GM19035 (cell line): ENCODE data around the gene LPA.

Experiments used
- ATAC-seq: cut with Tn5 transposase; IDR thresholded peaks from one replicate; pipeline ENCODE4 v1.9.1; 2021; ENCODE audit not compliant: unreplicated experiment

LPA gene

DNA sequence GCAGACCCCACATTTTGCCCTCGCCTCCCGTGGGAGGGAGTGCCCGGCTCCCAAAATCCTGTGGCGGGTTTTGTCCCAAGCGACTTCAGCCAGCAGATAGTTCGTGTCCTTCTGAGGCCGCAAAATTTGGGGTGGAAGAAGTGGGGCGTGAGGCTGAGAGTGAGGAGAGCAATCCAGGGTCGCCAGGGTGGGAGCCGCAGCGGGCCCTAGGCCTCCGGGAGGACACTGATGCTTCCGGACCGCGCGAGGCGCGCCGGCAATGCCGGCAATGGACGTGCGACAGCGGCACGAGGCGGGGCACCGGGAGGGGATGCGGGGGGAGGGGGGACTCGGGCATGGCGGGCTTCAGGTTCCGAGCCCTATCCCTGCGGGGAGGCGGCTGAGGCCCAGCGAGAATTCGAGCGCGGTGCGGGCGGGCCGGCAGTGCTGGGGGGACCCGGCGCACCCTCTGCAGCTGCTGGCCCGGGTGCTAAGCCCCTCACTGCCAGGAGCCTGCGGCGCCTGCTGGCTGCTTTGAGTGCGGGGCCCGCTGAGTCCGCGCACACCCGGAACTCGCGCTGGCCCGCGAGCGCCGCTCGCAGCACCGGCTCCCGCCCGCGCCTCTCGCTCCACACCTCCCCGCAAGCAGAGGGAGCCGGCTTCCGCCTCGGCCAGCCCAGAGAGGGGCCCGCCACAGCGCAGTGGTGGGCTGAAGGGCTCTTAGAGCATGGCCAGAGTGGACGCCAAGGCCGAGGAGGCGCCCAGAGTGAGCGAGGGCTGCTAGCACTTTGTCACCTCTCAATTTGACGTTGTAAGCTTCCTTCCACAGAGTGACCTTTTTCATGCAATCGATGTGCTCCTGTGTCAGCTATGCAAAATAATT is 143.8 kb downstream of the LPA start:
- ATAC-seq: peak; percentile 75

GRCh38 chr6:160519603-160520042 is 144.5 kb downstream of the LPA start:
- ATAC-seq: peak; percentile 87

DNA sequence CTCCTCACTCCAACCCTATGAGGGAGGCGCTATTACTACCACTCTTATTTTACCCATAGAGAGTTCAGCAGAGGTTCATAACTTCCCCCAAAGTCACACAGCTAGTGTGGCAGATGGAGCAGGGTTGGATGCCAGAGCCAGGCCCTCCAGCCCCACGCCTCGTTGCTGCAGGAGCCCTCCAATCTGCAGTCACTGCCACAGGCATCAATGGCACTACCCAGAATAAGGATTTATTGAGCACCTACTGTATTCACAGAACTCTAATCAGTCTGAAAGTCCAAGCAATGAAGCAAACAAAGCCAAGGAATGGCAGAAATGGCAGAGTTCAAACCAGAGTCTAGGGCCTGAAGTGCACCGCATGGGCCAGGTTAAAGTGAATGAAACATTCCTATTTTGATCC is 144.9 kb downstream of the LPA start:
- no peak for ATAC-seq

DNA sequence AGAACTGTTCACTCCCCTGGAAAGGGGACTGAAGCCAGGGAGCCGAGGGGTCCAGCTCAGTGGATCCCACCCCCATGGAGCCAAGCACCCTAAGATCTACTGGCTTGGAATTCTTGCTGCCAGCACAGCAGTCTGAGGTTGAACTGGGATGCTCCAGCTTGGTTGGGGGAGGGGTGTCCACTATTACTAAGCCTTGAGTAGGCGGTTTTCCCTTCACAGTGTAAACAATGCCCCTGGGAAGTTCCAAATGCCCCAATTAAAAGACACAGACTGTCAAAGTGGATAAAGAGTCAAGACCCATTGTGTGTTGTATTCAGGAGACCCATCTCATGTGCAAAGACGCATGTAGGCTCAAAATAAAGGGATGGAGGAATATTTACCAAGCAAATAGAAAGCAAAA is 150.2 kb downstream of the LPA start:
- no peak for ATAC-seq

DNA sequence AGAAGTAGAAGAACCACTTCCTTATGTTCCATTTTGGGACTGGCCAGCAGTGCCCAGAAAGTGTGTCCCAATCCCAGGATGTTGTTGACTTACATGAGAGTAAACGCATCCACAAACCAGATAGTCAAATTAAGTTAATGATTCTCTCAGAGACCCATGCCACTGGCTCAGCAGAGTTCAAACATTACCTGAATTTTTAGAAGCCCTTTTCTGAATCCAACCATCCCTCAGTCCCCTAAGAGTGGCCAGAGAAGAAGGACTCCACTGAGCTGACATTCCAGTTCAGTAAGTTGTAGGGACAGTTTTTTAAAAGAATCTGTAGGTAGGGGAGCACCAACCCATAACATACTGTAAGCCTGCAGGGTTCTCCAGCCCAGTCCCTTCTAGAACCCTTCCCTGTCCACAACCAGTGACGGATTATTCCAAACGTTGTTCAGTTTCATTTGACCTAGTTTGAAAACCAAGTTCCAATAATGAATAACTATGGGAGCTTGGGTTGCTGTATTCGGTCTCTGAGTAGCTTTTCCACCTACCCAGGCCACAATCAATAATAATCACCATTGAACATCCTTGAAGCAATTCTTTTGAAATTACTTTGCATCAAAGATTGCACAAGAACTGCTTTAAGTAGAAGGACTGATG is 153.0 kb downstream of the LPA start:
- ATAC-seq: no peak

DNA sequence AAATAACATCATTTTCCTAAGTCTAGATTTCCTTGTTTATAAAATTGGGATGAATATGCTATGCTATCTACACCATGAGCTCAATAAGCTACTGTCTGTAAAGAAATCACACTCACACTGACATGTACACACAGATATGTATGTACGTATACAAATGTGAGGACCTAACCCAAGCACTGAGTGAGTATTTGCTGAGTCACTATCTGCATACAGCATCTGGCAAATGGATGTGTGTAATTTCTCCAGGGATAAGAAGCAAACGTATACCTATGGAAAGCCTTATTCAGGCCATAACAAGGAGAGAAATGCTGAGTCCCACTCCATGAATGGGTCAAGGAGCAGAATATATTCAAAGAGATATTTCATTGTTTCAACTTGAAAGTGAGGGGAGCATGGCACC is 153.9 kb downstream of the LPA start:
- ATAC-seq: no peak

- ATAC-seq: no peak
Observed at GRCh38 chr6:160509610-160510009, 154.5 kb downstream of the LPA start.

DNA sequence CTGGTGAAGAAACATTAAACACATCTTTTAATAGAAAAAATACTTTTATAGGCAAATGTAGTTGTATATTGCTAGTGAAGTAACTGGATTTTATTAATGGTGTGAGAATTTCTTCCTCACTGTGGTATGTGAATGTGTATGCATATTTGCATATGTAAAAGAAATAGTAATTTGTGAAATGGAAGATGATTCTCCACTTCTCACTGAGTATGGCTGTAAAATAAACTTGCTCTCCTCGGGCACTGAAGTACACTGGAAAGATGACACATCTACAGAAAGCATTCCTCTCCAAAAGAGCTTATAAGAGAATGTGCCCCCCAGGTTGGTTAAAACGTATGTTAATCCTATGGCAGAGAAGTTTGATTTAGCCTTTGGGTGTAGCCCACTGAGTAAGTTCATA is 155.5 kb downstream of the LPA start:
- ATAC-seq: no peak

GRCh38 chr6:160507420-160507819 is 156.7 kb downstream of the LPA start:
- ATAC-seq: no peak

DNA sequence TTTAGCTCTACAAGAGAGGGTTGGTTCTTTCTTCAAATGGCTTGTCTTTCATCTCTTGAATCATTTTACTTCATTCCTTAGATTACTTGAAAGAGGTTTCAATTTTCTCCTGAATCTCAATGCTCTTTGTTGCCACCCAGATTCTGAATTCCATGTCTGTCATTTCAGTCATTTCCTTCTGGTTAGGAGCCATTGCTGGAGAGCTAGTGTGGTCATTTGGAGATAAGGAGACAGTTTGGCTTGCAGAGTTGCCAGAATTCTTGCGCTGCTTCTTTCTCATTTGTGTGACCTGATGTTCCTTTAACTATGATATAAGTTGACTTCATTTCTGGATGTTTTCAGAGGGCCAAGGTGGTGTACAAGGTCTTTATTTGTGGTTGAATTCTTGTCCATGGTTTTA is 158.1 kb downstream of the LPA start:
- no peak for ATAC-seq

GRCh38 chr6:160500639-160501038 is 163.4 kb downstream of the LPA start:
- ATAC-seq: no peak

- ATAC-seq: no peak
Observed at GRCh38 chr6:160494576-160494975, 169.5 kb downstream of the LPA start.

GRCh38 chr6:160489091-160489490 is 175.0 kb downstream of the LPA start:
- ATAC-seq: no peak

- ATAC-seq: no peak
Observed at GRCh38 chr6:160487116-160487515, 177.0 kb downstream of the LPA start.
